ENCODE results near the gene SLC26A3. TPM values are rescaled to one million over a fixed set of nuclear protein-coding genes. Genes with fewer than 3 reads are reported as not detected.
A peak's percentile ranks its signal among the peaks of the same experiment; 100 is the strongest.

The SLC26A3 gene
- total RNA-seq, 2 experiments from 2014 or later, result not detected

GRCh38 chr7:107778283-107778682, 24.7 kb downstream of the SLC26A3 start:
- no peaks in the 10 kb centered on the region for H3K36me3 Mint-ChIP-seq (ENCODE audit: low read depth)
- H3K4me3 Mint-ChIP-seq, result no peak overlapping the region
- DNase-seq, result no peak
- CTCF ChIA-PET, result interaction anchor here (0.6 kb wide), 1 partner anchor 8 kb away, joined by 4 read pairs; no protein-coding TSS in a partner anchor
- no peak overlapping the region for H3K27ac Mint-ChIP-seq
- intact Hi-C loops (cut with micrococcal nuclease), result no loop called here
- no peaks in the 10 kb centered on the region for H3K9me3 Mint-ChIP-seq
- H3K4me1 Mint-ChIP-seq (ENCODE audit: low read depth), result peaks cover under 1% of the 10 kb centered on the region
- H3K27me3 Mint-ChIP-seq (ENCODE audit: low read depth), result no peaks in the 10 kb centered on the region

GRCh38 chr7:107777702-107778101, 25.3 kb downstream of the SLC26A3 start:
- DNase-seq, result no peak
- Mint-ChIP-seq H3K27me3 (ENCODE audit: low read depth) (no peaks in the 10 kb centered on the region), H3K27ac (no peak overlapping the region), H3K9me3 (no peaks in the 10 kb centered on the region), H3K4me1 (ENCODE audit: low read depth) (peaks cover 3% of the 10 kb centered on the region), H3K36me3 (ENCODE audit: low read depth) (no peaks in the 10 kb centered on the region), H3K4me3 (no peak overlapping the region)
- intact Hi-C loops (cut with micrococcal nuclease), result no loop called here
- CTCF ChIA-PET, result no interaction called here

GRCh38 chr7:107773027-107773426, 30.0 kb downstream of the SLC26A3 start:
- no peaks in the 10 kb centered on the region for H3K36me3 Mint-ChIP-seq (ENCODE audit: low read depth)
- no peak overlapping the region for H3K27ac Mint-ChIP-seq
- no peaks in the 10 kb centered on the region for H3K9me3 Mint-ChIP-seq
- intact Hi-C loops (cut with micrococcal nuclease), result no loop called here
- H3K4me3 Mint-ChIP-seq, result no peak overlapping the region
- DNase-seq, result no peak
- no peaks in the 10 kb centered on the region for H3K27me3 Mint-ChIP-seq (ENCODE audit: low read depth)
- peaks cover 11% of the 10 kb centered on the region for H3K4me1 Mint-ChIP-seq (ENCODE audit: low read depth)
- CTCF ChIA-PET, result interaction anchor here (0.9 kb wide), 1 partner anchor 12 kb away, joined by 4 read pairs; no protein-coding TSS in a partner anchor

- Mint-ChIP-seq H3K4me1 (ENCODE audit: low read depth) (peaks cover 23% of the 10 kb centered on the region), H3K27me3 (ENCODE audit: low read depth) (no peaks in the 10 kb centered on the region), H3K27ac (no peak overlapping the region), H3K4me3 (no peak overlapping the region), H3K9me3 (no peaks in the 10 kb centered on the region), H3K36me3 (ENCODE audit: low read depth) (no peaks in the 10 kb centered on the region)
- intact Hi-C loops (cut with micrococcal nuclease), result no loop called here
- CTCF ChIA-PET, result no interaction called here
- no peak for DNase-seq
Measured at GRCh38 chr7:107768263-107768662, 34.8 kb downstream of the SLC26A3 start.

- Mint-ChIP-seq H3K36me3 (ENCODE audit: low read depth) (no peaks in the 10 kb centered on the region), H3K4me1 (ENCODE audit: low read depth) (peaks cover 21% of the 10 kb centered on the region), H3K4me3 (no peak overlapping the region), H3K27me3 (ENCODE audit: low read depth) (no peaks in the 10 kb centered on the region), H3K9me3 (no peaks in the 10 kb centered on the region), H3K27ac (no peak overlapping the region)
- intact Hi-C loops (cut with micrococcal nuclease), result no loop called here
- DNase-seq, result no peak
- CTCF ChIA-PET, result no interaction called here
Measured at GRCh38 chr7:107767391-107767790, 35.6 kb downstream of the SLC26A3 start.

GRCh38 chr7:107758667-107759066, 44.4 kb downstream of the SLC26A3 start:
- Mint-ChIP-seq H3K4me3 (no peak overlapping the region), H3K27ac (no peak overlapping the region), H3K36me3 (ENCODE audit: low read depth) (peaks cover 25% of the 10 kb centered on the region), H3K27me3 (ENCODE audit: low read depth) (no peaks in the 10 kb centered on the region), H3K4me1 (ENCODE audit: low read depth) (no peaks in the 10 kb centered on the region), H3K9me3 (no peaks in the 10 kb centered on the region)
- DNase-seq, result no peak
- intact Hi-C loops (cut with micrococcal nuclease), result no loop called here
- CTCF ChIA-PET, result no interaction called here

- Mint-ChIP-seq H3K4me3 (no peak overlapping the region), H3K9me3 (no peaks in the 10 kb centered on the region), H3K27me3 (ENCODE audit: low read depth) (no peaks in the 10 kb centered on the region), H3K27ac (no peak overlapping the region), H3K4me1 (ENCODE audit: low read depth) (peaks cover 11% of the 10 kb centered on the region), H3K36me3 (ENCODE audit: low read depth) (peaks cover 39% of the 10 kb centered on the region)
- CTCF ChIA-PET, result interaction anchor here (0.7 kb wide), 1 partner anchor 9 kb away, joined by 3 read pairs; no protein-coding TSS in a partner anchor
- intact Hi-C loops (cut with micrococcal nuclease), result no loop called here
- no peak for DNase-seq
Measured at GRCh38 chr7:107754642-107755041, 48.4 kb downstream of the SLC26A3 start.

GRCh38 chr7:107751113-107751512, 51.9 kb downstream of the SLC26A3 start:
- Mint-ChIP-seq H3K9me3 (no peaks in the 10 kb centered on the region), H3K4me3 (no peak overlapping the region), H3K36me3 (ENCODE audit: low read depth) (peaks cover 21% of the 10 kb centered on the region), H3K27me3 (ENCODE audit: low read depth) (no peaks in the 10 kb centered on the region), H3K27ac (no peak overlapping the region), H3K4me1 (ENCODE audit: low read depth) (peaks cover 26% of the 10 kb centered on the region)
- intact Hi-C loops (cut with micrococcal nuclease), result no loop called here
- CTCF ChIA-PET, result no interaction called here
- DNase-seq, result no peak

- Mint-ChIP-seq H3K4me3 (peak overlapping the region; percentile 96), H3K27ac (peak overlapping the region; percentile 18), H3K4me1 (ENCODE audit: low read depth) (peaks cover 46% of the 10 kb centered on the region), H3K36me3 (ENCODE audit: low read depth) (peaks cover 5% of the 10 kb centered on the region), H3K9me3 (no peaks in the 10 kb centered on the region), H3K27me3 (ENCODE audit: low read depth) (no peaks in the 10 kb centered on the region)
- DNase-seq, result no peak
- CTCF ChIA-PET, result interaction anchor here (0.8 to 8.7 kb wide), 2 partner anchors 9 to 130 kb away, joined by 3 to 170 read pairs; no protein-coding TSS in a partner anchor
- intact Hi-C loops (cut with micrococcal nuclease), result loop anchor here (10.0 kb wide), 1 partner anchor 1461 kb away; the partner anchor contains the start of gene NAMPT
Measured at GRCh38 chr7:107746006-107746405, 57.0 kb downstream of the SLC26A3 start.

GRCh38 chr7:107744345-107744750, 58.7 kb downstream of the SLC26A3 start:
- no peak for DNase-seq
- H3K4me3 Mint-ChIP-seq, result peak overlapping the region; percentile 96
- H3K9me3 Mint-ChIP-seq, result no peaks in the 10 kb centered on the region
- peak overlapping the region; percentile 100 for H3K27ac Mint-ChIP-seq
- H3K27me3 Mint-ChIP-seq (ENCODE audit: low read depth), result no peaks in the 10 kb centered on the region
- intact Hi-C loops (cut with micrococcal nuclease), result loop anchor here (5.0 to 10.0 kb wide), 5 partner anchors 403 to 1632 kb away; partner anchors contain the start of genes NAMPT, PIK3CG and SYPL1
- H3K4me1 Mint-ChIP-seq (ENCODE audit: low read depth), result peaks cover 42% of the 10 kb centered on the region
- CTCF ChIA-PET, result interaction anchor here (1.1 to 8.7 kb wide), 2 partner anchors 51 to 132 kb away, joined by 3 to 170 read pairs; no protein-coding TSS in a partner anchor
- no peaks in the 10 kb centered on the region for H3K36me3 Mint-ChIP-seq (ENCODE audit: low read depth)

GRCh38 chr7:107743567-107744344, 59.3 kb downstream of the SLC26A3 start, which contains the start of gene CBLL1:
Gene CBLL1 (plus strand): TSS chr7:107744142. CDS start chr7:107744164, 22 bp downstream.
- H3K36me3 Mint-ChIP-seq (ENCODE audit: low read depth), result no peaks in the 10 kb centered on the region
- H3K4me3 Mint-ChIP-seq, result peak within 1 kb of the TSS; percentile 96
- H3K9me3 Mint-ChIP-seq, result no peaks in the 10 kb centered on the region
- peaks cover 42% of the 10 kb centered on the region for H3K4me1 Mint-ChIP-seq (ENCODE audit: low read depth)
- H3K27ac Mint-ChIP-seq, result peak within 1 kb of the TSS; percentile 100
- CTCF ChIA-PET, result interaction anchor here (0.6 to 8.7 kb wide), 19 partner anchors 10 to 976 kb away, joined by 3 to 170 read pairs (median 3); partner anchors contain the start of genes COG5, DLD and DUS4L
- H3K27me3 Mint-ChIP-seq (ENCODE audit: low read depth), result no peaks in the 10 kb centered on the region
- intact Hi-C loops (cut with micrococcal nuclease), result loop anchor here (1.0 to 10.0 kb wide), 16 partner anchors 72 to 1631 kb away; partner anchors contain the start of genes BCAP29, COG5, DLD and DNAJB9
- peak; percentile 98 for DNase-seq

- no peaks in the 10 kb centered on the region for H3K9me3 Mint-ChIP-seq
- no peak for DNase-seq
- peaks cover 40% of the 10 kb centered on the region for H3K4me1 Mint-ChIP-seq (ENCODE audit: low read depth)
- H3K4me3 Mint-ChIP-seq, result peak overlapping the region; percentile 96
- CTCF ChIA-PET, result interaction anchor here (0.6 to 8.7 kb wide), 19 partner anchors 9 to 975 kb away, joined by 3 to 170 read pairs (median 3); partner anchors contain the start of genes COG5, DLD and DUS4L
- peak overlapping the region; percentile 100 for H3K27ac Mint-ChIP-seq
- intact Hi-C loops (cut with micrococcal nuclease), result loop anchor here (1.0 to 10.0 kb wide), 16 partner anchors 72 to 1631 kb away; partner anchors contain the start of genes BCAP29, COG5, DLD and DNAJB9
- no peaks in the 10 kb centered on the region for H3K36me3 Mint-ChIP-seq (ENCODE audit: low read depth)
- H3K27me3 Mint-ChIP-seq (ENCODE audit: low read depth), result no peaks in the 10 kb centered on the region
Measured at GRCh38 chr7:107742678-107743566, 60.1 kb downstream of the SLC26A3 start.

All from activated naive CD4-positive, alpha-beta T cell treated with anti-CD3 and anti-CD28 coated beads for 36 hours (primary cell).